GM19468 (cell line): Measurements from ENCODE around the gene DPM3.
"Not testable (repeated sequence)": the region's sequence is repeated elsewhere in the genome, so short reads cannot be mapped to it uniquely, and the experiment has no call there.

Experiments
- ATAC-seq: cut with Tn5 transposase; IDR thresholded peaks from one replicate; pipeline ENCODE4 v1.9.1; 2021; ENCODE audit warnings: mild to moderate bottlenecking, moderate library complexity, moderate number of reproducible peaks; ENCODE audit not compliant: unreplicated experiment; ENCODE audit errors: extremely low read depth

The DPM3 gene

DNA sequence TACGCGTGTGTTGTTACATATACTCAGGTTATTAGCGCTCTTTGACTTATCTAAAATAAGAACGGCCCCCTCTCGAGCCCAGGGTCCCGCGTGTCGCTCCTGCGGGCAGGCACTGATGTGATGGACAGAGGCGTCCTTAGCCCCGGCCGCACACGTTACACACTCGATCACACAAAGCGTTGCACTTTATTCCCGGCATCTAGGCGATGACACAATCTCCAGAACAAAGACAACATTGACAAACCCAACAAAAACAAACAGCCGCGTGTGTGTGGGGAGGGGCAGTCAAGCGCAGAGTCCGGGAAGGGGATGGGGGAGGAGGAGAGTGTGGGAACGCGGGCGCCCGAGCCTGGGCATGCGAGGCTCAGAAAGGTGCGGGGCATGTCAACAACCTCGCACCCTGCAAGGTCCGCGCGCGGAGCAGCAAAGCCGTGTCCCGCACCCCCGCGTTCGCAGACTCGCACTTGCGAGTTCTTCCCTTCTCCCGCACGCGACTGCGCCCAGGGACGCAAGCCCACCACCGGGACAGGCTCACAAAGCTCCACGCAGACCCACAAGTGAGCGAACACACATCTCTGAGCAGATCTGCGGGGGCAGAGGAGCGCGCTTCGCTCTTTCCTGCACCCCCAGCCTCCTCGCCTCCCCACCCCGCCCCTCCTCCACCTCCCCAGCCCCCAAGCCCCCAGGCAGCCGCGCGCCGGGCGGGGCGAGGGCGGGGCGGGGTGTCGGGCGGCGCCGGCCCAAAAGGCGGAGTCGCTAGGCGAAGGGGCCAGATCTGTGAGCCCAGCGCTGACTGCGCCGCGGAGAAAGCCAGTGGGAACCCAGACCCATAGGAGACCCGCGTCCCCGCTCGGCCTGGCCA is 13.0 kb downstream of the DPM3 start, which contains the start of gene EFNA1:
Gene EFNA1, plus strand, starts transcription at position 772 of the 862 bp plus-strand sequence. CDS start 102 bp downstream, outside the sequence.
- ATAC-seq: no peak

DNA sequence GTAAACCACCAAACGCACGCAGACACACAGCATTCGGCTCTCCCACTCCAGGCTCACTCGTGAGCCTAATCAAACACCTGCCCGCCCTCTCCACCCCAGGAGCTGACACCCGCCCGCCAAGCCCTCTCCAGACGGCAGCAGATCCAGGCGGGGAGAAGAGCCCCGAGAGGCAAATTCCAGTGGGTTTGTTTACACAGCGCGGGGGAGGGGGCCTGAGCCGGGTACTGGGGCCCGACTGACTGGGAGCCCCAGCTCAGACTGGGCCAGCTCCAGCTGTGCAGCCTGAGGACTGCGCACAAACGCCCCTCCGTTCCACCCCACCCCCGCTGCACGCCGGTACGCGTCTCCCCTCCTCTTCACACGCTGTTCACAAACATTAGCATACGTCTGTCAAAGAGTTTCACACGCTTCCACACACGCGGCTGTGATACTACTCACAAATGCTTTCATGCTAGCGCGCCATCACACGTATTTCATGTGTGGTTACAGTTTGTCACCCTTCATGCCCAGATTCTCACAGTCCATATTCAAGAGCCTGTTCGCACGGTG is 13.7 kb downstream of the DPM3 start:
- no peak for ATAC-seq

DNA sequence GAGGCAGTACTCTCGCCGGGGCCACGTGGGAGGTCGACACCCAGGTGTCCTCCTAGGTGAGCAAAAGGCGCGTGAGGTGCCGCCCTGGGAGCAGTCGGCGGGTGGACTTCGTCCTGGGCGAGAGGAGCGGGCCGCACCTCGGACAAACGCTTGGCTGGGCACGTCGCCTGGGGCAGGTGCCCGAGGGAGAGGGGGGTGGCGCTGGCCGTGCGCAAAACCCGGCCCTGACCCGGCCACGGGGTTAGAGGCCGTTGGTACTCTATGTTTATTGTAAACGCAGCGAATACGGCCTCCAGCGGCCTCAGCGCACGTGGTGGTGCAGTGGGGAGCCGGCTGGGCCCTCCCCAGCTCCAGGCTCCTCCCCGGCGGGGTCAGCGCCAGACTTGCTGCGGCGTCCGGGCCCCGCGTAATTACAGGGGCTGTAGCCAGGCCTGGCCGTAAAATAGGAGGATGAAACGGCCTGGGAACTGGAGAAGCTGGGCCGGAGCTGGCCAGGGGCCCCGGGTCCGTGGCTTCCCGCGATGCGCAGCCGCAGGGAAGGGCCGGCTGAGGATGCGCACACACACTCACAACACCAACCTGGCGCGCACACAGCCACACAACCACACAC is 14.3 kb downstream of the DPM3 start:
- no peak for ATAC-seq

DNA sequence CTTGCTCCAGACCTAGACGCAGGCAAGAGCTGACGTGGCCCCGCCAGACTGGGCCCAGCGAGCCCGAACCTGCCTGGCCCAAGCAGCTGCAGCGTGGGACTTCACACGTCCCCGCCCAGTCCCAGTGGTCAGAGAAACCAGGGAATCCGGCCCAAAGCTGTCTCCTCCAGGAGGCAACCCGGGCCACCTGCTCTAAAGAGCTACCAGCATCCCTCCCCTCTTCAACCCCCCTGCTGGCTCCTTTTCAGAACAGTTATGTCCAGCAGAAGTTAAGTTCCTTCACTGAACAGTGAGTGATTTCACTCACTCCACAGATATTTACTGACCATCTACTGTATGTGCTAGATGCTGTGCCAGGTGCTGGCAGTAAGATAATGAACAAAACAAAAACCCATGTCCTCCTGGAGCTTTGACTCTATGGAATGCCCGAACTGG is 14.8 kb downstream of the DPM3 start:
- no peak for ATAC-seq

DNA sequence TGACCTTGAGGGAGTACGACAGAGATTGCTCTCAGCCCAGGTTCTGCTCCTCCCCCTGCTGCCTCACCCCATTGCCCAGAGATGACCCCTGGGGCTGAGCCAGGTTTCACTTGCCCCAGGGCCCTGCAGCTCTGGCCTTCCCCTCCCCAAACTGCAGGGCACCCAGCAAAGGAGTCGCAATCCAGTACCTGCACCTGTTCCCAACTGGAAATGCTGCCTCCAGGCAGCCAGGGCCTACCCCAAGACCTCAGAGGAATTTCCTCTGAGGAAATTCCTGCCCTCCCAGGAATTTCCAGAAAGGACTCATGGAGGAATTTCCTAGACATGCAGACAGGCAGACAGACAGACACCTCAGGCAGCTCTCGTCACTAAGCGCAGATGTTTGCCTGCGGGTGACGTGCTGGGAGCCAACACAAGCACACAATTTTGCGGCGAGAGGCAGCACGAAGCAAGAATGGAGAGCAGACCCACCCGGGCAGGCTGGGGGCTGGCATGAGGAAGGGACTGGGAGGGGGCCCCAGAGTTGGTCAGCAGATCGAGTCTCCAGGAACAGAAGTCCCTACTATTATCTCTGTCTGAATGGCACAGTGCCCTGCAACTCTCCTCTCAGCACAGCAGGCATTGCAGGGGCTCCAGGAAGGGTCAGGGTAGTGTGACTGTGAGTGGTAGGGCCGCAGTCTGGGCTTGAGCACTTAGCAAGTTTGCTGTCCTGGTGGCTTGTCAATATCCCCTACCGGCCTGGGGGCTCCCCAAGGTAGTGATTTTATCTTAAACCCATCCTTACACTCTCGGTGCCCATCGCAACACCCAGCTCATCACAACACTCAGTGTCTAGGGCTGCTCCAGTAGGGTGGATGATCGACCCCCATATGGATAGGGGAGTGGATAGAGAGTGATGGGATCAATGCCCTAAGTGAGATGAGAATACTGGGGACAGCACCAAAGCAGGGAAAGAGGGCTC is 15.5 kb downstream of the DPM3 start:
- ATAC-seq: no peak

DNA sequence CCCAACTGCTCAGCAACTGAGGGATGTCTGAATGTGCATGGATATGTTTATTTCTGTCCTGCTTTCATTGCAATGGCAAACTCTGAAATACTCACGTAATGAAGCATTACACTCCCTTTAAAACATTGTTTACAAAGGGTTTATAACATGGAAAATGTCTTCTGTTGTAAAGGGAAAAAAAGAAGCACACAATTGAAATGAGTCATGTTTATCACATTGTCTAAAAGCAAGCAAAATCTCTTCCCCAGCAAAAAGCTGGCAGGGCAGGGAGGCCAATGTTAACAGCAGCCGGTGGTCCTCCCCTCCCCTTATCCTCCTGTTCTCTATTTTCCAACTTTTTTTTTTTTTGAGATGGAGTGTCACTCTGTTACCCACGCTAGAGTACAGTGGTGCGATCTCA is 16.5 kb downstream of the DPM3 start:
- ATAC-seq: no peak

DNA sequence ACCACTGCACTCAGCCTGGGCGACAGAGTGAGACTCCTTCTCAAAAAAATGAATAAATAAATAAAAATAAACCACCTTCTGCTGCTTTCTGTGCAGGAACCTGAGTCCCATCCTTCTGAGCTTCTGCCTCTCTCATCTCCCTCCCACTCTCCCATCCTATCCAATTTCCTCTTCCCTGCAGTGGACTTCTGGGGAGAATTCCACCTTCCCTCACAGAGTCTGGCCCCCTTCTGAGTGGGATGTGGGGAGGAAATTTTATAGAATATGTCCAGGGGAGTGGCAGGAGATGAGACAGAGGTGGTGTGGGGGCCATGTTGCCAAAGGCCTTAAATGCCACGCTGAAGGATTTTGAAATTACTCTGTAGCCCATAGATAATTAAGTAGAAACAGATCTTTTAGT is 18.0 kb downstream of the DPM3 start:
- ATAC-seq: no peak

DNA sequence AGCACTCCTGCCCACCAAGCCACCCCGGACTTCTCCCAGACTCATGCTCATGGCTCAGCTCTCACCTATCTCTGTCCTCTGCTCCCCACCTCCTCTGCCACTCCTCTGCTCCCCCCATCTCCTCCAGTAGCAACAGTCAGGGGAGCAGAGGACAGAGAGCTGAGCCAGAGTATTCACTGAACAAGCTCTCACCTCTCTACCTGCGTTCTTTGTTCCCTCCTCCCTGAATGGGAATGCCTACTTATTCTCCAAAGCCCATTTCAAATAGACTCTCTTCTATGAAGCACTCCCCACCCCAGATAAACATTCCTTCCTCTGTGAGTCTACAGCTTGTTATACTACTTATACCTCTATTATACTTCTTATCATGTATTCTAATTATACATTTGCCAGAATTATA is 19.1 kb downstream of the DPM3 start:
- no peak for ATAC-seq

DNA sequence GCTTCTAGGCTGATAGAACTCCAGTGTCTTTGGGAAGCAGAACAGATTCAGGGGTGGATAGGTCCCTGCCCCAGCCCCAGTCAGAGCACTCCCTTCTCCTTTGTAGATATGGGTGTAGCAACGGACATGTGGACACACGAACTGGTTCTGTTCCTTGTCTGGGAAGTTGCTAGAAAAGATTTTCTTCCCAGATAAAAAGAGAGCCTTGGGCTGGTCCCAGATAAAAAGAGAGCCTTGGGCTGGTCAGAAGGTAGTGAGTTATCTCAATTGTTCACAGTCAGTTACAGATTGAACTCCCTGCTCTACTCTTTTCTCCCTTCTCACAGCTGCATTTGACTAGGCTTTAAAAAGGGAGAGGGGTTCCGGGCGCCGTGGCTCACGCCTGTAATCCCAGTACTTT is 20.1 kb downstream of the DPM3 start:
- ATAC-seq: no peak

DNA sequence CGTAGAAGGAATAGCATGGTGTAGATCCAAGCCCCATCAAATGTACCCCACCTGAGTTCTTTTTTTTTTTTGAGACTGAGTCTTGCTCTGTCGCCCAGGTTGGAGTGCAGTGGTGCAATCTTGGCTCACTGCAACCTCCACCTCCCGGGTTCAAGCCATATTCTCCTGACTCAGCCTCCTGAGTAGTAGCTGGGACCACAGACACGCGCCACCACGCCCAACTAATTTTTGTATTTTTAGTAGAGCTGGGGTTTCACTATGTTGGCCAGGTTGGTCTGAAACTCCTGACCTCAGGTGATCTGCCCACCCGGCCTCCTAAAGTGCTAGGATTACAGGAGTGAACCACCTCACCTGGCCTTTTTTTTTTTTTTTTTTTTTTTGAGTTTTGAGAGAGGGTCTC is 22.2 kb downstream of the DPM3 start:
- not testable (repeated sequence) for ATAC-seq

DNA sequence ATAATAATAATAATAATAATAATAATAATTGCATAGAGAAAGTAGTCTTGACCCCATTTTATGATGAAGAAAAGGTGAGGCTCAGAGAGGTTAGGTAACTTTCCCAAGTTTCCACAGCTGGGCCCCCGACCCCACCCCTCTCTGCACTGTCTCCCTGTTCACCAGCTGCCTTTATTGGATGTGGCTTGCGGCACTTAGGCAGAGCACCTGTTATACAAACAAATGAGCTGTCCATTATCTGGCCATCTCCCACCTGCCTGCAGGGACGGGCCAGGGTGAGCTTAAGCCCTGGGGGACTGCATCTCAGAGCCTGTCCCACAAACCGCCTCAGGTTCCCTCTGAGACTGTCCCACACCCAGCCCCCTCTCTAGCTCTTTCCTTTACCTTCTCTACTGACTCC is 22.7 kb downstream of the DPM3 start:
- ATAC-seq: no peak

DNA sequence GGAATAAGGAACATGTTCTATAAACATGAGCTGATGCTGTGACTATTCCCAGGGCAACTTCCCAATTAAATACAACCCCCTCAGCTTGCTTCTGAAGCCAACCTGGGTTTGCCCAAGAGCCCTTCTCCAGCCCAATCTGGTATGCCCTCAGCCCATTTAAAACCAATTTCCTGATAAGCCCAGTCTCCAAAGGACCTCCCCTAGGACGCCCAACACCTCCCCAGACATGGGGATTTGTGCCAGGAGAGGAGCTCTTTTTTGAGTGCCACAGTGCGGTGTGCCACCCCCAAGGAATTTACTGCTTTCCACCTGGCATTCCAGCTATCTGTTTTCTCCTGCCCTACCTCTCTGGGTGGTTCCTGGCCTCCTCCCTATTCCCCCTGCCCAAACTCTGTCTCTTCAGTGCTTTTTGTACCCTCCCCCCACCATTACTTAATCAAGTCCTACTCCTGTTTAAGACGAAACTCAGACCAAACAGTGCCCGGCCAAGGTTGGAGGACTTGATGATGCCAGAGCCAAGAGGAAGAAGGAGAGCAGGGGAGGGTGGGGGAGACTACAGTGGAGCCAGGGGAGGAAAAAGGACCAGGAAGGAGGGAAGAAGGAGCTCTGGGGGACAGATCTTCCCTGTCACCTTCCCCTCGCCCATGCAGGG is 24.1 kb downstream of the DPM3 start:
- ATAC-seq: no peak

DNA sequence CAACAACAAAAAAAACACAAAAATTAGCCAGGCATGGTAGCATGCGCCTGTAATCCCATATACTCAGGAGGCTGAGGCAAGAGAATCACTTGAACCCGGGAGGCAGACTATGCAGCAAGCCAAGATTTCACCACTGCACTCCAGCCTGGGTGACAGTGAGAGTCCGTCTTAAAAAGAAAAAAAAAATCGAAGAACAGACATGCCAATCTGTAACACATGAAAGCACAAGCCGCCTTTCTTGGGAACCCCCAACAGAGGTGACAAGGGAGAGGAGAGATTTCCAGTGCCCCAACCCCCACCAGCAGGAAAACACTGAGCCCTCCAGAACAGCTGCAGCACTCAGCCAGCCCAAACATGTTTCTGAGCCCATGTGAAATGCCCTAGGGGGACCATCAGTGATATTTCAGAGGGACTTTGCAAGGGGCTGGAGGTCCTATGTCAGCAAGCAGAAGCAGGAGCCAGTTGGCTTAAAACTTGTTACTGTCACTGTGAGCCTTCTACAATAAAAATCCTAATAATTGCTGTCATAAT is 26.8 kb downstream of the DPM3 start:
- ATAC-seq: no peak

DNA sequence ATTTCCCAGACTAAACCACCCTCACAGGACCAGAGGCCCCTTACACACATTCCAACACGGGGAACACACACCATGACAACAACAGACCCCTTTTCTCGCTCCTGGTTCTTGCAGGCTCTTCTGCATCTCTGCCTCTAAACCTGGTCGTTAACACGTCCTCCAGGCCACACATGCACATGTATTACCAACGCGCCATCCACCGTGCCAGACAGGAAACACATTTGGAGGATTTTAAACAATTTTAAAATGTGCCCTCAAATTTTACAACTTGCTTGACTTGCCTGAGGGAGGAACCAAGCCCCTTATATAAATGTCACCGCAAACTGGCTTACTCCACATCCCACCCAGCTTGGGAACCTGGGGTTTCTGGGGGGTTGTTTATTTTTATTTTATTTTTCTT is 29.5 kb downstream of the DPM3 start:
- ATAC-seq: no peak

DNA sequence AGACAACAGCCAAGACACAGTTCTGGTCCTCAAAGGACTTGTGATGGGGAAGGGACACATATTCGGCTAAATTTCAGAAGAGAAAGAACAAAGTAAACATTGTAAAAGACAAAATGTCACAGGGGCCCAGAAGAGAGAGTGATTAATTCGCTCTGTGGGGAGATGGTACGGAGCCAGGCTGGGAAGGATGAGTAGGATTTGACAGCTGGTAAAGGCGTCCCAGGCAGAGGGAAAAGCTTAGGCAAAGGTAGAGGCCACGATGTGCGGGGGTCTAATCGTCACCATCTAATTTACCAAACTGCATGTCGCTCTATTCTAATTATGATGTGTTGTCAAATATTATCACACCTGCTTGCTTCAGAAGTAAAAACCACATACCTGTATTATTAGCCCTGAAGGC is 29.9 kb downstream of the DPM3 start:
- ATAC-seq: no peak

DNA sequence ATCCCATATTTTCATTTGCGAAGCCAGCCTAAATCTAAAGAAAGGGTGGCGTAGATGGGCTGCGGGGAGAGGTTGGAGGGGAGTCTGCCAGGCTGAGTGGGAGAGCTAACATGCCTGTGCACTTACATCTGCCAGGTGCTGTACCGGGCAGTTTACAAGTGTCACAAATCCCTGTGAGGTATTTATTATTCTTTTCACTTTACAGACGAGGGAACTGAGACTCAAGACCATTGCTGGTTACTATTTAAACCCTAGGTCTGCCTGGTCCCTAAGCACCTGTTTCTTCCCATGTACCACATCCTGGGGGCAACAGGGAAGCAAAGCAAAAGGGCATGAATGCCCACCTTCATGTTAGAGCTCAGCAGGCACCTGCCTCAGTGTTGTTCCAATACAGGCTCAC is 32.0 kb downstream of the DPM3 start:
- no peak for ATAC-seq

DNA sequence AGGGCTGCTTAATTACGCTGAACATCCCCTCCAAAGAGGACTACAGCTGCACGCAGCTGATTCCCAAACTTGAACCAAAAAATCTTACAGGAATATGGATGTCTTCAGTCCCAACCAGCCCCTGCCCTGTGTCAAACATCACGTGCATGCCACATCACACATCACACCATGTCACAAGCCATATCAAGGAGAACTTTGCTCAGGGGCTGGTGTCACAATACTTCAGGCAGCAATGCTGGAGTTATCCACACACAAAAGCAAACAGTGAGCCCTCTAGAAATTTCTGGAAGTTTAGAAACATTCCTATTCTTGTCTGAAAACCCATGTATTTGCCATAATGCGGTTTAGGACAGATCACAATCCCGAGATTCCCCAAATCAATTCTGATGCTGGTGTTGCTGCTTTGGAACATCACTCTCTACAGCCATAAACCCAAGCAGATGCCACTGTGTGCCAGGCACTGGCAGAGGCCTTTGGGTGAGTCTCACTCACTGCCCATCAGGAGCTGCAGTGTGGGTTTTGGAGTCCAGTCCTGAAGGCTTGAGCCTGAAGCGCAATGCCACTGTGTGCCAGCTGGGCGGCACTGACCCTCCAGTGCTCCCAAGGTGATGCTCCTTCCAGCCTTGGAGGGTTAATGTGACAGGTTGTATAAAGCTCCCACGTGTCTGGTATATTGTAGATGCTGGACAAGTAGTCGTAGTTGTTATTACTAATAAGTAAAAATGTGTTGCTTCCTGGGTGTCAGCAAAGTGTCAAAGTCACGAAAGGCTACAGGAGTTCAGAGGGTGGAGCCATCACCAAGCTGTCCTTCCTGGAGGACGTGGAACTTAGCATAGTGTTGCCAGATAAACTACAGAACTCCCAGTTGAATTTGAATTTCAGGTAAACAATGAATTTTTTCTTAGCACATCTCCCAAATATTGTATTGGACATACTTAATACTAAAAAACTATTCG is 32.7 kb downstream of the DPM3 start:
- ATAC-seq: no peak

DNA sequence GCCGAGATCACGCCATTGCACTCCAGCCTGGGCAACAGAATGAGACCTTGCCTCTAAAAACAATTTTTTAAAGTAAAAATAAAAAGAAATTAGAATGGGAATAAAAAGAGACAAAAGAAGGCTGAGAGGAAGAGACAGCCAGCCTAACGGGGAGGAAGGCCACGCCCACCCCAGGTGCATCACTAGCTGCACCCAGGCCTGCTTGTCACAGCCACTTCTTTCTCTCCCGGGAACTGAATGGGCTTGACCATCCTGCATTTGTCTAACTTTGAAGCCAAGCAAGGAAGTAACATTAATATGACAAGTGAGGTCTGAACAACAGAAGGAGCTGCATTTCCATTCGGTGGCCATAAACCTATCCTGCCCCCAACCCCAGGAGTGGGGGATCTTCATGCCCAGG is 33.5 kb downstream of the DPM3 start:
- no peak for ATAC-seq
